ENCODE data around the gene RNF212B.

GRCh38 chr14:23319746-23320583 is 82.2 kb downstream of the RNF212B start:
- TF ChIP-seq CTCF (IDR thresholded peaks at IDR 0.05) (no peak), POLR2A (IDR thresholded peaks at IDR 0.05) (no peak)

Measured in Peyer's patch (tissue), 4 donors.